ENCODE results near the gene LEMD2. TPM values are rescaled to one million over a fixed set of nuclear protein-coding genes. Genes with fewer than 3 reads are reported as not detected.

LEMD2 gene
- total RNA-seq, 1 experiment from 2014 or later, result 65.9 TPM

DNA sequence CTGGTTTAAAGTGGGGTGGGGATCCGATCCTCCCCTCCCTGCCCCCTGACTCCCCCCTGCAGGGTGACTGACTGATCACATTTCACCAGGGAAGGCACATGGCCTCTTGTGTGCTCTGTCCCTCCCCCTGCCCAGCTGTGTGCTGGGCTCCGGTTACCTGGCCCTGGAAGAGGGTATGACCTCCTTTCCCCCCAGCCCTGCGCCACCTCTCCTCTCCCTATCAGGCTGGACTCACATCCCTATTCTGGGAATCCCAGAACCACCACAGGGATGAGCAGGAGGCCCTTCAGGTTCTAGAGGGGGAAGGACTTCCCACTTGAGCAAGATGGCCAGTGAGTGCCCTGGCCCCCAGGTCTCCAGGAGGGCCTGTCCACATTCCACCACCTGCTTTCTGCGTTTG lies 40.1 kb downstream of the LEMD2 start:
- peaks cover 42% of the 10 kb centered on the region for H3K4me1 ChIP-seq (replicated peaks; ENCODE audit: insufficient read depth)
- H3K27me3 ChIP-seq (ENCODE audit: insufficient read depth, low read depth), result no peaks in the 10 kb centered on the region
- peaks cover 12% of the 10 kb centered on the region; the same call in 1 of the 2 replicates for H3F3A ChIP-seq (ENCODE audit: insufficient read depth, low read depth)
- no peaks in the 10 kb centered on the region for H3K9me2 ChIP-seq (ENCODE audit: insufficient read depth)
- H3K79me2 ChIP-seq (ENCODE audit: low read depth), result no peaks in the 10 kb centered on the region
- ChIA-PET CTCF (interaction anchor here (0.6 kb wide), 1 partner anchor 285 kb away, joined by 3 read pairs; no protein-coding TSS in a partner anchor), POLR2A (ENCODE audit: unreplicated experiment) (no interaction called here)
- no peak overlapping the region for H2AFZ ChIP-seq
- intact Hi-C loops (cut with micrococcal nuclease; ENCODE audit: unreplicated experiment), result no loop called here
- no peaks in the 10 kb centered on the region for H3K36me3 ChIP-seq (ENCODE audit: low read depth)
- H3K4me2 ChIP-seq, result no peak overlapping the region
- no TSS peak for BruUV-seq (replicated peaks)
- no peak for TF ChIP-seq EZH2 (IDR thresholded peaks at IDR 0.05; ENCODE audit: low read depth)
- TF ChIP-seq CTCF (conservative IDR thresholded peaks at IDR 0.05), result no peak
- no peaks in the 10 kb centered on the region for H3K9me3 ChIP-seq (ENCODE audit: insufficient read depth, low read depth)
- H3K4me3 ChIP-seq, result no peak overlapping the region
- no peak overlapping the region for H3K27ac ChIP-seq
- no peaks in the 10 kb centered on the region for H4K20me1 ChIP-seq (ENCODE audit: insufficient read depth)
- DNase-seq, result no peak

DNA sequence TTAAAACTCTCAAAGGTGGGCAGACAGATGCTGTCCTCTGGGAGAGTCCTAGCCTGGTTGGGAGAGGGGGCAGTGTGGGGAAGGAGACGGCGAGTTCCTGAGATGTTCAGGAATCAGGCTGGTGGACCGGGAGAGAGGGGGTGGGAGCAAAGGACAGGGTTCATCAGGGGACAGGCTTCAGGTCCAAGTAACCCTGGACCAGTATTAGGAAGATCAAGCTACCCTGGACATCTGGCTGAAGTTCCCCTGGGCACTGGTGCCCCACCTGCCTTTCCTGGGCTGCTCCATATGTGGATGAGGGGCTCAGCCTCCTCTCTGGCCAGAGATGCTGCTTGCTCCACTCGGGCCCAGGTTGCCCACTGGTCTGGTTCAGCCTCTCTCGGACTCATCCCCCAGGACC lies 41.1 kb downstream of the LEMD2 start:
- ChIA-PET CTCF (no interaction called here), POLR2A (ENCODE audit: unreplicated experiment) (no interaction called here)
- BruUV-seq (replicated peaks), result no TSS peak
- TF ChIP-seq CTCF (conservative IDR thresholded peaks at IDR 0.05) (no peak), EZH2 (IDR thresholded peaks at IDR 0.05; ENCODE audit: low read depth) (no peak)
- Histone ChIP-seq H4K20me1 (ENCODE audit: insufficient read depth) (no peaks in the 10 kb centered on the region), H3K27ac (no peak overlapping the region), H3K79me2 (ENCODE audit: low read depth) (no peaks in the 10 kb centered on the region), H2AFZ (no peak overlapping the region), H3K36me3 (ENCODE audit: low read depth) (no peaks in the 10 kb centered on the region), H3K4me1 (replicated peaks; ENCODE audit: insufficient read depth) (peaks cover 49% of the 10 kb centered on the region), H3K4me3 (no peak overlapping the region), H3K9me3 (ENCODE audit: insufficient read depth, low read depth) (no peaks in the 10 kb centered on the region), H3K27me3 (ENCODE audit: insufficient read depth, low read depth) (no peaks in the 10 kb centered on the region), H3K9me2 (ENCODE audit: insufficient read depth) (no peaks in the 10 kb centered on the region), H3K4me2 (no peak overlapping the region), H3F3A (ENCODE audit: insufficient read depth, low read depth) (peaks cover 16% of the 10 kb centered on the region; the same call in 1 of the 2 replicates)
- DNase-seq, result no peak
- intact Hi-C loops (cut with micrococcal nuclease; ENCODE audit: unreplicated experiment), result no loop called here

- H3K27ac ChIP-seq, result no peak within 1 kb of the TSS
- no TSS peak for BruUV-seq (replicated peaks)
- H3K4me3 ChIP-seq, result no peak within 1 kb of the TSS
- no peaks in the 10 kb centered on the region for H3K9me2 ChIP-seq (ENCODE audit: insufficient read depth)
- H3K4me2 ChIP-seq, result no peak within 1 kb of the TSS
- peaks cover 38% of the 10 kb centered on the region for H3K4me1 ChIP-seq (replicated peaks; ENCODE audit: insufficient read depth)
- H3K36me3 ChIP-seq (ENCODE audit: low read depth), result no peaks in the 10 kb centered on the region
- H3K27me3 ChIP-seq (ENCODE audit: insufficient read depth, low read depth), result no peaks in the 10 kb centered on the region
- no peaks in the 10 kb centered on the region for H3K9me3 ChIP-seq (ENCODE audit: insufficient read depth, low read depth)
- ChIA-PET CTCF (interaction anchor here (1.1 kb wide), 1 partner anchor 13 kb away, joined by 4 read pairs; no protein-coding TSS in a partner anchor), POLR2A (ENCODE audit: unreplicated experiment) (no interaction called here)
- no peaks in the 10 kb centered on the region for H3K79me2 ChIP-seq (ENCODE audit: low read depth)
- no peaks in the 10 kb centered on the region for H4K20me1 ChIP-seq (ENCODE audit: insufficient read depth)
- no peak within 1 kb of the TSS for H2AFZ ChIP-seq
- H3F3A ChIP-seq (ENCODE audit: insufficient read depth, low read depth), result peaks cover 16% of the 10 kb centered on the region; the same call in 1 of the 2 replicates
- intact Hi-C loops (cut with micrococcal nuclease; ENCODE audit: unreplicated experiment), result no loop called here
- DNase-seq, result no peak
- TF ChIP-seq CTCF (conservative IDR thresholded peaks at IDR 0.05), result no peak
- TF ChIP-seq EZH2 (IDR thresholded peaks at IDR 0.05; ENCODE audit: low read depth), result no peak
Measured at GRCh38 chr6:33746651-33747100, 42.3 kb downstream of the LEMD2 start, which contains the start of gene IP6K3. IP6K3 (minus strand) TSS chr6:33746905; CDS start chr6:33735476, 11,429 bp downstream.

All from PC-9 (cell line).